ENCODE measurements around the gene MEP1B. TPM values are rescaled to one million over a fixed set of nuclear protein-coding genes. Genes with fewer than 3 reads are reported as not detected.
A peak's percentile ranks its signal among the peaks of the same experiment; 100 is the strongest.
"Not testable (repeated sequence)": the region's sequence is repeated elsewhere in the genome, so short reads cannot be mapped to it uniquely, and the experiment has no call there.

The MEP1B gene
- polyA plus RNA-seq (ENCODE audit: low read depth in 6 of 6): not detected

GRCh38 chr18:32189790-32190189 is at the start of gene MEP1B:
Gene MEP1B, plus strand, starts transcription at chr18:32190039. Its CDS starts 32 bp downstream, at chr18:32190071.
- Mint-ChIP-seq H3K9me3 (peaks cover 0 to 15% (median 4%) of the 10 kb centered on the region in 7 donors), H3K4me3 (no peak within 1 kb of the TSS), H3K36me3 (no peaks in the 10 kb centered on the region), H3K27ac (no peak within 1 kb of the TSS), H3K27me3 (peaks cover 11 to 16% (median 16%) of the 10 kb centered on the region in 3 donors), H3K4me1 (no peaks in the 10 kb centered on the region)
- DNase-seq (no peak), ATAC-seq (ENCODE audit: low read depth in 2 of 2) (no peak)

- Mint-ChIP-seq H3K4me1 (no peaks in the 10 kb centered on the region), H3K4me3 (no peak overlapping the region), H3K27me3 (peaks cover 0 to 25% (median 7%) of the 10 kb centered on the region in 3 donors), H3K9me3 (peaks cover 0 to 12% (median 4%) of the 10 kb centered on the region in 7 donors), H3K27ac (no peak overlapping the region), H3K36me3 (no peaks in the 10 kb centered on the region)
- ATAC-seq (ENCODE audit: low read depth in 2 of 2) (no peak), DNase-seq (no peak)
These were observed 41.5 kb upstream of the MEP1B start for GRCh38 chr18:32148185-32148870.

- Mint-ChIP-seq H3K27me3 (peaks cover 3 to 15% (median 14%) of the 10 kb centered on the region in 3 donors), H3K27ac (peak overlapping the region in 1 of 6 donors; percentile 81), H3K36me3 (no peaks in the 10 kb centered on the region), H3K9me3 (peaks cover 0 to 16% (median 4%) of the 10 kb centered on the region in 7 donors), H3K4me3 (no peak overlapping the region), H3K4me1 (peaks cover under 1 to 3% (median 1%) of the 10 kb centered on the region in 3 donors)
- no peak for ATAC-seq (ENCODE audit: low read depth in 2 of 2)
- DNase-seq: no peak
These were observed 37.0 kb upstream of the MEP1B start for GRCh38 chr18:32152705-32153448.

GRCh38 chr18:32156855-32157254 is 33.0 kb upstream of the MEP1B start:
- no peak overlapping the region for H3K27ac Mint-ChIP-seq
- H3K36me3 Mint-ChIP-seq: no peaks in the 10 kb centered on the region
- DNase-seq (no peak), ATAC-seq (ENCODE audit: low read depth in 2 of 2) (no peak)
- H3K9me3 Mint-ChIP-seq: peaks cover 0 to 9% (median 2%) of the 10 kb centered on the region in 7 donors
- H3K4me1 Mint-ChIP-seq: peaks cover 5 to 10% (median 9%) of the 10 kb centered on the region in 3 donors
- H3K27me3 Mint-ChIP-seq: peaks cover 8 to 17% (median 15%) of the 10 kb centered on the region in 3 donors
- no peak overlapping the region for H3K4me3 Mint-ChIP-seq

- DNase-seq: no peak
- no peaks in the 10 kb centered on the region for H3K36me3 Mint-ChIP-seq
- peaks cover 8 to 13% (median 10%) of the 10 kb centered on the region in 3 donors for H3K27me3 Mint-ChIP-seq
- no peak for ATAC-seq (ENCODE audit: low read depth in 2 of 2)
- H3K4me3 Mint-ChIP-seq: peak overlapping the region in 3 of 8 donors; percentile 23 to 83 (median 55)
- H3K4me1 Mint-ChIP-seq: peaks cover 5 to 10% (median 9%) of the 10 kb centered on the region in 3 donors
- peaks cover 0 to 4% (median 0%) of the 10 kb centered on the region in 7 donors for H3K9me3 Mint-ChIP-seq
- H3K27ac Mint-ChIP-seq: no peak overlapping the region
These were observed 32.3 kb upstream of the MEP1B start for GRCh38 chr18:32157580-32157979.

- Mint-ChIP-seq H3K36me3 (no peaks in the 10 kb centered on the region), H3K9me3 (peaks cover 0 to 4% (median 0%) of the 10 kb centered on the region in 7 donors), H3K27me3 (peaks cover 8 to 13% (median 10%) of the 10 kb centered on the region in 3 donors), H3K4me3 (peak overlapping the region; percentile 3 to 83 (median 52)), H3K27ac (no peak overlapping the region), H3K4me1 (peaks cover 5 to 10% (median 9%) of the 10 kb centered on the region in 3 donors)
- DNase-seq (peak; percentile 48), ATAC-seq (ENCODE audit: low read depth in 2 of 2) (peak; percentile 81 to 88)
These were observed 31.7 kb upstream of the MEP1B start for GRCh38 chr18:32158108-32158624.

- H3K27me3 Mint-ChIP-seq: peaks cover 8 to 13% (median 10%) of the 10 kb centered on the region in 3 donors
- H3K36me3 Mint-ChIP-seq; ATAC-seq (ENCODE audit: low read depth in 2 of 2); H3K9me3 Mint-ChIP-seq; H3K4me1 Mint-ChIP-seq; DNase-seq; H3K27ac Mint-ChIP-seq: not testable (repeated sequence)
- H3K4me3 Mint-ChIP-seq: peak overlapping the region in 4 of 8 donors; percentile 36 to 83 (median 46)
These were observed 31.2 kb upstream of the MEP1B start for GRCh38 chr18:32158631-32159030.

GRCh38 chr18:32160547-32160946 is 29.3 kb upstream of the MEP1B start:
- H3K4me1 Mint-ChIP-seq: peaks cover 5 to 10% (median 9%) of the 10 kb centered on the region in 3 donors
- DNase-seq: no peak
- H3K4me3 Mint-ChIP-seq: no peak overlapping the region
- H3K27ac Mint-ChIP-seq: peak overlapping the region in 1 of 6 donors; percentile 12
- peaks cover 8 to 10% (median 9%) of the 10 kb centered on the region in 3 donors for H3K27me3 Mint-ChIP-seq
- ATAC-seq (ENCODE audit: low read depth in 2 of 2): no peak
- H3K36me3 Mint-ChIP-seq: no peaks in the 10 kb centered on the region
- H3K9me3 Mint-ChIP-seq: no peaks in the 10 kb centered on the region

GRCh38 chr18:32167980-32168730 is 21.7 kb upstream of the MEP1B start:
- no peaks in the 10 kb centered on the region for H3K36me3 Mint-ChIP-seq
- peak overlapping the region in 1 of 6 donors; percentile 82 for H3K27ac Mint-ChIP-seq
- no peaks in the 10 kb centered on the region for H3K4me1 Mint-ChIP-seq
- DNase-seq: no peak
- H3K27me3 Mint-ChIP-seq: peaks cover 4 to 16% (median 5%) of the 10 kb centered on the region in 3 donors
- H3K9me3 Mint-ChIP-seq: peaks cover 0 to 3% (median 0%) of the 10 kb centered on the region in 7 donors
- H3K4me3 Mint-ChIP-seq: no peak overlapping the region
- no peak for ATAC-seq (ENCODE audit: low read depth in 2 of 2)

GRCh38 chr18:32173654-32174053 is 16.2 kb upstream of the MEP1B start:
- H3K4me3 Mint-ChIP-seq: no peak overlapping the region
- no peaks in the 10 kb centered on the region for H3K36me3 Mint-ChIP-seq
- H3K27ac Mint-ChIP-seq: no peak overlapping the region
- DNase-seq (no peak), ATAC-seq (ENCODE audit: low read depth in 2 of 2) (no peak)
- H3K4me1 Mint-ChIP-seq: no peaks in the 10 kb centered on the region
- peaks cover 7 to 13% (median 9%) of the 10 kb centered on the region in 3 donors for H3K27me3 Mint-ChIP-seq
- H3K9me3 Mint-ChIP-seq: peaks cover 0 to 3% (median 0%) of the 10 kb centered on the region in 7 donors

- no peak for ATAC-seq (ENCODE audit: low read depth in 2 of 2)
- DNase-seq: no peak
- no peak overlapping the region for H3K27ac Mint-ChIP-seq
- no peaks in the 10 kb centered on the region for H3K36me3 Mint-ChIP-seq
- no peaks in the 10 kb centered on the region for H3K4me1 Mint-ChIP-seq
- peaks cover 7 to 13% (median 9%) of the 10 kb centered on the region in 3 donors for H3K27me3 Mint-ChIP-seq
- H3K9me3 Mint-ChIP-seq: no peaks in the 10 kb centered on the region
- no peak overlapping the region for H3K4me3 Mint-ChIP-seq
These were observed 15.1 kb upstream of the MEP1B start for GRCh38 chr18:32174719-32175118.

- H3K27ac Mint-ChIP-seq: no peak overlapping the region
- peaks cover 7 to 13% (median 9%) of the 10 kb centered on the region in 3 donors for H3K27me3 Mint-ChIP-seq
- H3K36me3 Mint-ChIP-seq: no peaks in the 10 kb centered on the region
- H3K4me3 Mint-ChIP-seq: no peak overlapping the region
- ATAC-seq (ENCODE audit: low read depth in 2 of 2) (no peak), DNase-seq (no peak)
- no peaks in the 10 kb centered on the region for H3K9me3 Mint-ChIP-seq
- H3K4me1 Mint-ChIP-seq: no peaks in the 10 kb centered on the region
These were observed 14.6 kb upstream of the MEP1B start for GRCh38 chr18:32175265-32175664.

- H3K27ac Mint-ChIP-seq; H3K27me3 Mint-ChIP-seq; ATAC-seq (ENCODE audit: low read depth in 2 of 2); DNase-seq; H3K4me1 Mint-ChIP-seq; H3K9me3 Mint-ChIP-seq; H3K4me3 Mint-ChIP-seq; H3K36me3 Mint-ChIP-seq: not testable (repeated sequence)
These were observed 13.1 kb upstream of the MEP1B start for GRCh38 chr18:32176745-32177144.
